ENCODE data around the gene ZEB2.

DNA sequence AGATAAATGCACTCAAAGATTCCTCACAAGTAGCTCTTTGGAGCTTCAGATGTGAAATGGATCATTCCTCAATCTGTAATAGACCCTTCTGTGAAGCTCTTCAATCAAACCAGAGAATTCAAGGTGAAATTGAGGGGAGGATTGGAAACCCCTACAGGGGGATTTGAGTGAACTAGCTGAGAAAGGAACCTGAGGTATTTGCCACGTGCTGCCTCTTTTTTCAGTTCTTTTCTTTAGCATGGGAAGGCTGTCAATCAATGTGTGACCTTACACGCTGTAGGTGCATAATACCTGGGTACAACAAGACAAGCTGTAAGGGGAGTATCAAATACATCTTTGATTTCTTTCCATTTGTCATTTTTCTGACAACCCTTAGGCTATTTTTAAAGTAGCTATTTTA is 46.5 kb upstream of the ZEB2 start:
- no peak for TF ChIP-seq CTCF (IDR thresholded peaks at IDR 0.05; ENCODE audit: low read length)
- TF ChIP-seq EZH2 (IDR thresholded peaks at IDR 0.05; ENCODE audit: borderline replicate concordance, low read length): no peak
